ENCODE results near the gene SLC26A1.

DNA sequence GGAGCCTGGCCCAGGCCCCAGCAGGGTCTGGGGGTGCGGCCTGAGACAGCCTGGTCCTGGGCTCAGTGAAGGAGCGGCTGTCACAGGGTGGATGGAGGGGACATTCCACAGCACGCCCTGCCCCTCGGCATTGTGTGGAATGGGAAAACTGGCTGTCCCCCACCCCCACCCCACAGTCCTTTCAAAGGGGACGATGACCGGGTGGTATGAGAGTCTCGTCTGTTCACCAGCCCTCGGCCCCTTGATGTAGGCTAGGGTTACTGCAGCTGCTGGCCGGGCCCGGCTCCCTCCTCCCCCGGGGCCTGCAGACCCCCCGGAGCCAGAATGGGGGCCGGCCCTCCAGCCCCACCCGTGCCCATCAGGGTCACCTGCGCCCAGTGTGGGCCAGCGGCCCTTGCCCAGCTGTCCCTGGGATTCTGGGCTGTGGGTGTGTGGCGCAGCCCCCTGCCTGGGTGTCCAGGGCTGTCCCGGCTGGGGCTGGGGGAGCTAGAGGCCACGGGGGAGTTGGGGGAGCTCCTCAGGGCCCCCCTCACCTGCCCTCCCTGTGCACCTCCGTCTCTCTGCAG, 30.0 kb upstream of the SLC26A1 start:
- TF ChIP-seq, protein P1, sequence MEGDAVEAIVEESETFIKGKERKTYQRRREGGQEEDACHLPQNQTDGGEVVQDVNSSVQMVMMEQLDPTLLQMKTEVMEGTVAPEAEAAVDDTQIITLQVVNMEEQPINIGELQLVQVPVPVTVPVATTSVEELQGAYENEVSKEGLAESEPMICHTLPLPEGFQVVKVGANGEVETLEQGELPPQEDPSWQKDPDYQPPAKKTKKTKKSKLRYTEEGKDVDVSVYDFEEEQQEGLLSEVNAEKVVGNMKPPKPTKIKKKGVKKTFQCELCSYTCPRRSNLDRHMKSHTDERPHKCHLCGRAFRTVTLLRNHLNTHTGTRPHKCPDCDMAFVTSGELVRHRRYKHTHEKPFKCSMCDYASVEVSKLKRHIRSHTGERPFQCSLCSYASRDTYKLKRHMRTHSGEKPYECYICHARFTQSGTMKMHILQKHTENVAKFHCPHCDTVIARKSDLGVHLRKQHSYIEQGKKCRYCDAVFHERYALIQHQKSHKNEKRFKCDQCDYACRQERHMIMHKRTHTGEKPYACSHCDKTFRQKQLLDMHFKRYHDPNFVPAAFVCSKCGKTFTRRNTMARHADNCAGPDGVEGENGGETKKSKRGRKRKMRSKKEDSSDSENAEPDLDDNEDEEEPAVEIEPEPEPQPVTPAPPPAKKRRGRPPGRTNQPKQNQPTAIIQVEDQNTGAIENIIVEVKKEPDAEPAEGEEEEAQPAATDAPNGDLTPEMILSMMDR (IDR thresholded peaks at IDR 0.05), result no peak
- TF ChIP-seq POLR2AphosphoS5 (IDR thresholded peaks at IDR 0.05; ENCODE audit: low read depth, low read length) (no peak), TCF7L2 (IDR thresholded peaks at IDR 0.05; ENCODE audit: low read depth, low read length) (no peak)
- TF ChIP-seq, protein P2, sequence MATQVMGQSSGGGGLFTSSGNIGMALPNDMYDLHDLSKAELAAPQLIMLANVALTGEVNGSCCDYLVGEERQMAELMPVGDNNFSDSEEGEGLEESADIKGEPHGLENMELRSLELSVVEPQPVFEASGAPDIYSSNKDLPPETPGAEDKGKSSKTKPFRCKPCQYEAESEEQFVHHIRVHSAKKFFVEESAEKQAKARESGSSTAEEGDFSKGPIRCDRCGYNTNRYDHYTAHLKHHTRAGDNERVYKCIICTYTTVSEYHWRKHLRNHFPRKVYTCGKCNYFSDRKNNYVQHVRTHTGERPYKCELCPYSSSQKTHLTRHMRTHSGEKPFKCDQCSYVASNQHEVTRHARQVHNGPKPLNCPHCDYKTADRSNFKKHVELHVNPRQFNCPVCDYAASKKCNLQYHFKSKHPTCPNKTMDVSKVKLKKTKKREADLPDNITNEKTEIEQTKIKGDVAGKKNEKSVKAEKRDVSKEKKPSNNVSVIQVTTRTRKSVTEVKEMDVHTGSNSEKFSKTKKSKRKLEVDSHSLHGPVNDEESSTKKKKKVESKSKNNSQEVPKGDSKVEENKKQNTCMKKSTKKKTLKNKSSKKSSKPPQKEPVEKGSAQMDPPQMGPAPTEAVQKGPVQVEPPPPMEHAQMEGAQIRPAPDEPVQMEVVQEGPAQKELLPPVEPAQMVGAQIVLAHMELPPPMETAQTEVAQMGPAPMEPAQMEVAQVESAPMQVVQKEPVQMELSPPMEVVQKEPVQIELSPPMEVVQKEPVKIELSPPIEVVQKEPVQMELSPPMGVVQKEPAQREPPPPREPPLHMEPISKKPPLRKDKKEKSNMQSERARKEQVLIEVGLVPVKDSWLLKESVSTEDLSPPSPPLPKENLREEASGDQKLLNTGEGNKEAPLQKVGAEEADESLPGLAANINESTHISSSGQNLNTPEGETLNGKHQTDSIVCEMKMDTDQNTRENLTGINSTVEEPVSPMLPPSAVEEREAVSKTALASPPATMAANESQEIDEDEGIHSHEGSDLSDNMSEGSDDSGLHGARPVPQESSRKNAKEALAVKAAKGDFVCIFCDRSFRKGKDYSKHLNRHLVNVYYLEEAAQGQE (IDR thresholded peaks at IDR 0.05; ENCODE audit: insufficient read depth in 1 of 2, low read depth in 2 of 2, low read length in 1 of 2), result no peak

Measured in Panc1 (cell line).